HEK293T (cell line): Measurements from ENCODE around the gene CUL9.

ENCODE experiments used
- CTBP1 ChIP-seq: fragments of 450-650 bp; IDR thresholded peaks from 2 replicates; pipeline ENCODE4 v1.6.1; 2016; ENCODE audit warnings: borderline replicate concordance
- ELF4 ChIP-seq: fragments of 450-650 bp; IDR thresholded peaks from 2 replicates; pipeline ENCODE4 v1.6.1; 2017; ENCODE audit warnings: antibody characterized with exemption
- FOXM1 ChIP-seq: fragments of 450-650 bp; IDR thresholded peaks from 2 replicates; pipeline ENCODE4 v1.6.1; 2017; ENCODE audit warnings: mild to moderate bottlenecking, borderline replicate concordance
- L3MBTL2 ChIP-seq: fragments of 450-650 bp; conservative IDR thresholded peaks from 2 replicates; pipeline ENCODE4 v1.6.1; 2016; ENCODE audit warnings: mild to moderate bottlenecking
- TARDBP ChIP-seq: fragments of 450-650 bp; IDR thresholded peaks from 2 replicates; pipeline ENCODE4 v1.6.1; 2016
- ZNF384 ChIP-seq: fragments of 450-650 bp; IDR thresholded peaks from 2 replicates; pipeline ENCODE4 v1.6.1; 2016

- TF ChIP-seq FOXM1 = no peak
- no peak for TF ChIP-seq ZNF384
- no peak for TF ChIP-seq TARDBP
- TF ChIP-seq L3MBTL2 = no peak
- no peak for TF ChIP-seq CTBP1
- no peak for TF ChIP-seq ELF4
These were observed 71.4 kb downstream of the CUL9 start for GRCh38 chr6:43253401-43253800.
